Measurements from ENCODE around the gene CENPU.
"Not testable (repeated sequence)": the region's sequence is repeated elsewhere in the genome, so short reads cannot be mapped to it uniquely, and the experiment has no call there.

CENPU gene

DNA sequence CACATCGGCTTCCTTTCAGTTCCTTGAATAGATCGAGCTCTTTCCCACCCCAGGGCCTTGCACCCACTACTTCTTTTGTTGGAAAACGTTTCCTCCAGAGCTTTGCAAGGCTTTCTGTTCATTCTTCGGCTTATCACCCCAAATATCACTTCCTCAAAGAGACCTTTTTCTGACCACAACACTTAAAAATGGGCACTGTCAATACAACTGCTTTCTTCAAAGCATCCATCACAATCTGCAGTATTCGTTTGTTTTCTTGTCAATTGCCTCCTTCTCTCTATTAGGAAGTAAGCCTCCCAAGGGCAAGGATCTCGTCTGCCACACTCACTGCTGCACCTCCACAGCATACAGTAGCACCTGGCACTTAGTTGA, 17.7 kb upstream of the CENPU start:
- DNase-seq: no peak

DNA sequence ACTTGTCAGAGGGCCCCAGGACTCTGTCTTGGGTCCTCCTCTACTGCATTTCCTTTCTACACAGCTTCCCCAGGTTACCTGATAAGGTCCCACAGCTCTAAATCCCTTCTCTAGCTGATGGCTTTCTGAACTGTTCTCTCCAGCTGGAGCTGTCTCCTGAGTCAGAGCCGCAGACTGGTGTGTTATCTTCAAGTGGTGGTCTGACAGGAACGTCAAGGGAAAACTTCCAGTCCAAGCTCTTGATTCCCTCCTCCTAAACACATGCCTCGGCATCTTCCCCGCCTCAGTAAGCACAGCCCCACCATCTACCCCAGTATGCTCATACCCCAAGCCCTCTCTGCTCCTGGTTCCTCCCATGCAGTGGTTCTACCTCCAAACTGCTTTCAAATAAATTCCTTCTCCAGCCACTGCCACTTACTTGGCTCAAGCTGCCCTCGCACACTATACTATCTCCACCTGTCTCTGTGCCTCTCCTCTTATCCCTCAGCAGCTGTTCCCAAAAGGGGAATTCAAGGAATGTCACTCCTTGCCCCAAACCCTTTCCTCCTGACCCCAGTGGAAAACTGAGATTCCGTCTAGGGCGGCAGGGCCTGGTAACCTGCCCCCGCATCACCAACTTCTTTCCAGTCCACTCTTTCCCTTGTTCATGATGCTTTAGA, 17.2 kb upstream of the CENPU start:
- DNase-seq: no peak

DNA sequence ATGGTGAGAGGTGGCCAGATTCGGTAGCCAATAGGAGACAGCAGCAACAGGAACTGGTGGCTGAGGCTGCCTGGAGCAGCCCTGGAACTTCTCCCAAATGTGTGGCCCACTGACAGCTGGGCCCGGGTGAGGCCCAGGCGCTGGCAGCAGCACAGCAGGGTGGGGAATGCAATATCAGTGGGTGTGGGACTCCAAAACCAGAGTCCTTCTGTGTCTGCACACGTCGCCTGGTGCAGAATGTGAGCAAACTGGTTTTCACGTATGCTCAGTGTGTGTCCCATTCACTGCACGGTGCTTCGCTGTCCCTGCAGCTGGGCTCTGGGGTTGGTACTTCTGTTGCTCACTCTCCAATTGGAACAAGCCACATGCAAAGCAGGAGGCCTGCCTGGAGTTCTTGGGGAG, 14.4 kb upstream of the CENPU start:
- DNase-seq: peak in 1 of 2 donors; percentile 35

DNA sequence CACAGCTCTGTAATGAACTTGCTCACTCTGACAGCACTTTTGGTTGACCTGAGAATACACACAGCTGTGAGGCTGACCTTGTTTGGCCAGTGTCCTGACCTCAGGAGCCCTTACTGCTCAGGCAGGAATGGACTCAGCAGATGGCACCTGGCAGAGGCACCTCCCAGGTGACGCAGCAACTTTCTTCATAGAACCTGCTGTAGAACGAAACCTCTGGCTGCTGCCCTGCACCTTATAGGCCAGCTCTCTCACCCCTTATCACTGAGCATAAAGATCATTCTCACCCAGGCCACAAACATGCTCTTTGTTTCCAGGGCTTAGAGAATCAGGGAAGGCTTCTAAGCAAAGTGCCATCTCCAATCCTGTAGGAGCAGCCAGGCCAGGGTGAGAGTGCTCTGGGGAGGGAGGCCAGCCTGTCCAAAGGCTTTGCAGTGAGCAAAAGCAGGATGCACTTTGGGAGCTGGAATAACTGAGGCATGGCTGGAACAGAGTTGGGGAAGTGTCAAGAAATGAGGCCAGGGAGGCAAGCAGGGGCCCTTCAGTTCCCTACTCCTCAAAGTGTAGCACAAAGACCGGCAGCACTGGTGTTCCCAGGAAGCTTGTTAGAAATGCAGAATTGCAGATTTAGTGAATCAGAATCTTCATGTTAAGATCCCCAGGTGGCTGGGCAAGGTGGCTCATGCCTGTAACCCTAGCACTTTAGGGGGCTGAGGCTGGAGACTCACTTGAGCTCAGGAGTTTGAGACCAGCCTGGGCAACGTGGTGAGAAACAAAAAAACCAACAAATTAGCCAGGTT, 13.3 kb upstream of the CENPU start:
- no peak for DNase-seq

DNA sequence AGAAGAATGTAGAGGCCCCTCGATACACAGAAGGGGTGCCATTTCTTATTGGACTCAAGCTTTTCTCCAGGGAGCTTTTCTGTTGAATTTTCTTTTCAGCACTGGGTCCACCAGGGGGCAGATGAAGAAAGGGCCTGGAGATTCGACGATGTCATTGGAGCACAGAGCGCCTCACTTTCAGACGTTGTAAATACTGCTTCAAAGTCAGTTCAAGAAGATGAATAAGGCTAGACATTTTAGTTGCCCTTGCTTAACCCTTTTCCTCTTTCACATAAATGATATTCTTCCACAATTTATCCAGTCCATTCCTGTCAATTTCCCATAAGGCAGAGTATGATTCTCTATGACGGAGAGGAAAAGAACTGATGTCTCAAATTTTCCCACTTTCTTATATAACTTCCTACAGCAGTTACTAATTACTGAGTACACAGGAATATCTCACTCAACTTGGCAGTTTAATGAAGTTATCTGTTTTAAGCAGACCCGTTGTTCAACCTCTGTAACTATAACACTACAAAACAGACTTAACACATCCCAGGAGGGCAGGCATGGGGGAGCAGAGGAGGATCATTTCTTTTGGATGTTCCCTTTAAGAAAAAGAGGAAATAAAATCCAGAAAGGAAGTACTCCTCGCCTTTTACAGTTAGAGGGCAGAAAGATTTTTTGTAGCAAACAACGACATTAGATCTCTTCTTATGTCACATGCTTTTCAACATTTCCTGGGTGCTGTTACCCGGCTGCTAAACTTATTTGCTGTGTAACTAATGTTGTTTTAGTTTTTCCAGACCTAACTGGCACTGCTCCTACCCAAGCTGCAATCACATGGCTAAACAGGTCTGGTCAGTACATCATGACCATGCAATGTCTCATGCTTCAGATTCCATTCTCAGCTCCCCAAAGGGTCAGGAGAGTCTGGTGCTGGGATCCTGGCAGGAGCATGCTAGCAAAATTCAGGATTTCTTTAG, 12.2 kb upstream of the CENPU start:
- peak; percentile 68 to 87 for DNase-seq

DNA sequence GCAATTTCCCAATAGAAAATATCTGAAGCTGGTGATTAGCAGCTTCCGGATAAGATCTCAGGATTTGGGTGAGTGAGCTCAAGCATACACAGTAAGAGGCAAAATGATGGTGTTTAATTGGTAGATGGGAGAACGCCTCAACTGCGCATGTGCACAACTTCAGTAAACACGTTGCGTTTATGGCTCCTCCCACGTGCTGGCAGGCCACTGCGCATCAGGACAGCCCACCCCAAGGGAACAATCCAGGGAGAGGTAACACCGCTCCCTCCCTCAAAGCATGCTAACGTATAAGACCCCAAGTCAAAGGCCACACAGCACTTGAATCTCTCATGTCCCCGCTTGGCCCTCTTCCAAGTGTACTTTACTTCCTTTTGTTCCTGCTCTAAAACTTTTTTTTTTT, 10.3 kb upstream of the CENPU start:
- DNase-seq: no peak

DNA sequence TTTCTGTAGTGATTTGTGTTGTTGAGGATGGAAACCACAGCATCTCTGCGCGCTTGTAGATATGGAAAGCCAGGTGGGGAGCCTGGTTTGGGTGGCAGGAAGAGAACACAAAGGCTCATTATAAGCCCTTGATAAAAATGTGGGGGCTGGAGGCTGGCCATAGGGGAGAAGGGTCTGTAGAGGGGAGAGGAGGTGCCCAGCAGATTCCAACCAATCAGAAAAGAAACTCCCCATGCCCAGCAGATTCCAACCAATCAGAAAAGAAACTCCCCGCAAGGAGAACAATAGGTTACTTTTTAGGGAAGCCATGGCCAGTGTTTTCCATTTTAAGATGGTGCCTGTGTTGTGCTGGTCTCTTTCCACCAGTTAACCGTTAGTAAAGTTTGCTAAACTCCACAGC, 9.8 kb upstream of the CENPU start:
- DNase-seq: no peak

DNA sequence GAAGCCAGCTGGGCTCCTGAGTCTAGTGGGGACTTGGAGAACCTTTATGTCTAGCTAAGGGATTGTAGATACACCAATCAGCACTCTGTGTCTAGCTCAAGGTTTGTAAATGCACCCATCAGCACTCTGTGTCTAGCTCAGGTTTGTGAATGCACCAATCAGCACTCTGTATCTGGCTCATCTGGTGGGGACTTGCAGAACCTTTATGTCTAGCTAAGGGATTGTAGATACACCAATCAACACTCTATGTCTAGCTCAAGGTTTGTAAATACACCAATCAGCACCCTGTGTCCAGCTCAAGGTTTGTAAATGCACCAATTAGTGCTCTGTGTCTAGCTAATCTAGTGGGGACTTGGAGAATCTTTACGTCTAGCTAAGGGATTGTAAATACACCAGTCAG, 7.8 kb upstream of the CENPU start:
- DNase-seq: not testable (repeated sequence)

DNA sequence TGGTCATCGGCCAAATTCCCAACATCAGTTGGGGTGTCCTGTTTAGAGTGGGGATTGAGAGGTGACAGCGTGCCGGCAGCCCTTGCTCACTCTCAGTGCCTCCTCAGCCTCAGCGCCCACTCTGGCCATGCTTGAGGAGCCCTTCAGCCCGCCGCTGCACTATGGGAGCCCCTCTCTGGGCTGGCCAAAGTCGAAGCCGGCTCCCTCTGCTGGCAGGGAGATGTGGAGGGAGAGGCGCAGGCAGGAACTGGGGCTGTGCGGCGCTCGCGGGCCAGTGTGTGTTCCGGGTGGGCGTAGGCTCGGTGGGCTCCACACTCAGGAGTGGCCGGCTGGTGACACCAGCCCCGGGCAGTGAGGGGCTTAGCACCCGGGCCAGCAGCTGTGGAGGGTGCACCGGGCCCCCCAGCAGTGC, 7.1 kb upstream of the CENPU start:
- DNase-seq: no peak

DNA sequence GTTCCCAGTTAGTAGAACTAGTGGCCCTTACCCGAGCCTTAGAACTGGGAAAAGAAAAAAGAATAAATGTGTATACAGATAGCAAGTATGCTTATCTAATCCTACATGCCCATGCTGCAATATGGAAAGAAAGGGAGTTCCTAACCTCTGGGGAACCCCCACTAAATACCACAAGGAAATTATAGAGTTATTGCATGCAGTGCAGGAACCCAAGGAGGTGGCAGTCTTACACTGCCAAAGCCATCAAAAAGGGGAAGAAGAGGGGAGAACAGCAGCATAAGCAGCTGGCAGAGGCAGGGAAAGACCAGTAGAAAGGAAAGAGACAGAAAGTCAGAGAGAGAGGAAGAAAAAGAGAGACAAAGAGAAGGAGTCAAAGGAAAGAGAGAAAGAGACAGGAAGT, 5.7 kb upstream of the CENPU start:
- peak; percentile 69 to 74 for DNase-seq

DNA sequence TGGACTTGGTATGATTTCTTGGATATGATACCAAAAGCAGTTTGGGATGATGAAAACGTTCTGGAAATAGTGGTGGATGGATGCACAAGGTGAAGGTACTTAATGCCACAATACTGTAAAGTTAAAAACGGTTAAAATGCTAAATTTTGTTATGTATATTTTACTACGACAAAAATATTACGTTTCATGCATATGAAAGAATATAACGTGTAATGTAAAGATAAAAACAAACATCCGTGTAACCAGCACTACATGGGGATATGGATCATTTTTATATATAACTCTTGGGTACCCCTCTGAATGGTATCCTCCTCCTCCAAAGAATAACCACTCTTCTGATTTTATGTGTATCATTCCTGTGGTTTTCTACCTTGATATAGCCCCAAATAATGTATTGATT, 862 bp upstream of the CENPU start:
- DNase-seq: no peak

DNA sequence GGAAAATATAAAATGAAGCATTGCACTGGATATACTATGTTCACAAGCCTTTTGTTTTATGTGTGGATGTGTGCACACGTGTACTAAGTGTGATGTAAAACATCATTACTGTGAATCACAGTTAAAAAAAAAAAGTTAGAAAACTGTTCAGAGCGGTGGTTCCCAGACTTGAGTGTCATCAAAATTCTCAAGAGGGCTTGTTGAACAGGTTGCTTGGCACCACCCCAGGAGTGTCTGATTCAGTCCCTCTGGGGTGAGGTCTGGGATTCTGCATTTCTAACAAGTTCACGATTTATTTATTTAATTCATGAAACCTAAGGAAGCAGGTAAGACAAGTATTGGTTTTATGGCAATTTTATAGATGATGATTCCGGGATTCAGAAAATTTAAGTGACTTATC, 1.8 kb downstream of the CENPU start:
- DNase-seq: no peak

DNA sequence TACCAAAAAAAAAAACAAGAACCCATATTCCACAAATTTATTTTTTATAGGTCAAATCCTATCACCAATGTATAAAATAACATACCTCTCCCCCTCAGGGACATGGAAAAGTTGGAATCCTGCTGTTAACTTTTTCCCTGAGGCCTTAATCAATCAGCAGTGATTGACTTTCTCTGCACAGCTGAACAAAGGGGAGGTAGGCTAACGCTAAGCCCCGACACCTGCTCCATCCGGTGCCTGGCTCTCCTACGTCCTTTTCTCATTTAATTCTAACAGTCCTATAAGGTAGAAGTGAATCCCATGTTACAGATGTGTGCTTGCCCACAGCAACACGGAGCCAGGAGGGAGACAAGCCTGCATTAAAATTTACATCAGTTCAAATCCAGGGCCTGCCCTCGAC, 2.8 kb downstream of the CENPU start:
- DNase-seq: no peak

DNA sequence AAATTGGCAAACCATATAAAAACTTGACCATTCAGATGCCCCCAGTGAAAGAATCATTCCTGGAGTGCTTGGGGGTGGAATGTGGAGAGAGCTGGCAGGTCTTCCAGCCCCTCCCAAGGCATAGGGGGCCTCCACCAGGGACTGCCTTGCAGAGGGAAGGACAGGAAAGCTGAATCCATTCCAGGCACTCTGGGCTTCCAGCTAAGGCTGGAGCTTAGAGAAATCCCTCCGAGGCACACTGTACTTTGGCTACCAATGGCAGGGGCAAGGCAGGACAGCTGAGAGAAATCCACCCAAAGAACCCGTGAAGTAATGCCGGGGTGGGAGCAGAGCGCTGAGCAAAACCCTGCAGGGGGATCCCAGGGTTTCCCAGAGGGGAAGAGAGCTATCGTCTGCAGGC, 4.0 kb downstream of the CENPU start:
- no peak for DNase-seq

DNA sequence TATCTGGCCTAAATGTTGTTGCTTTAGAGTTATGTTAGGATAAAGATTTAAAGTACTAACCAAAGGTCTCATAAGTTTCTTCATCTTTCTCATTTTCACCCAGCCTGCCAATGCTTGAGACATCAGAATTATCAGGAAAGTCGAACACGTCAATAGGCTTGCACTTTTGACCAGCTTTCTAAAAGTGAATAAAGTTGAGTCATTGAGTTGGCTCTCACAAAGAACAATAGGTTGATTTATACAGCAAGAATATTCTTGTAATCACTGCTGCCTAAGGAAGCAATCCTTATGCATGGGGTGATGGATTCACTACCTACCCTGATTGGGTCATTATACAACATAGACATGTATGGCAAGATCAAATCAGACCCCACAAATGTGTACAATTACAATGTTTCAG, 5.0 kb downstream of the CENPU start:
- no peak for DNase-seq

DNA sequence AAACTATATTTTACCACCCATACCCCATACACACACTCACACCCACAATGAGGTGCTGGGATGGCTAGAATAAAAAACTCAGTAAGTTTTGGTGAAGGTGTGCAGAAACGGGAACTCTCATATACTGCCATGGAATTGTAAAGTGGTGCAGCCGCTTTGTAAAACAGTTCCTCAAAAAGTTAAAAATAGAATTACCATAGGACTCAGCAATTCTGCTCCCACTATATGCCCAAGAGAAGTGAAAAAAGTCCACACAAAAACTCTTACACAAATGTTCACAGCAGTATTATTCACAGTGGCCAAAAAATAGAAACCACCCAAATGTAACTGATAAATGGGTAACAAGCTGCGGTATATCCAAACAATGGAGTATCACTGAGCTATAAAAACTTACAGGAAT, 6.5 kb downstream of the CENPU start:
- DNase-seq: peak; percentile 30 to 54

DNA sequence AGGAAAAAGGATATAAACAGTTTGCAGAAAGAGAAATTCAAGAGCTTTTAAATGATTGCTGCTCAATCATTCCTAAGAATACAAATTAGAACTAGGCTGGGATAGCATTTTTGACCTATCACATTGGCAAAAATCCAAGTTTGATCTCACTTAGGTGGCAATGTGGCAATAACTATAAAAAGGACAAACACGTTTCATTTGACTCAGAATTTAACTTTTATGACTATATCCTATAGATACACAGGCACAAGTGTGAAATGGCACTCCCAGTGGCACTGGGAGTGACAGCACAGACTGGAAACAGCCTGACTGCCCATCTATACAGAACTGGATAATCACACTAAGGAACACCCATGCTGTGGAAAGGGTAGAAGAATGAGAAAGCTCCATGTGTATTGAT, 11.1 kb downstream of the CENPU start:
- DNase-seq: no peak

DNA sequence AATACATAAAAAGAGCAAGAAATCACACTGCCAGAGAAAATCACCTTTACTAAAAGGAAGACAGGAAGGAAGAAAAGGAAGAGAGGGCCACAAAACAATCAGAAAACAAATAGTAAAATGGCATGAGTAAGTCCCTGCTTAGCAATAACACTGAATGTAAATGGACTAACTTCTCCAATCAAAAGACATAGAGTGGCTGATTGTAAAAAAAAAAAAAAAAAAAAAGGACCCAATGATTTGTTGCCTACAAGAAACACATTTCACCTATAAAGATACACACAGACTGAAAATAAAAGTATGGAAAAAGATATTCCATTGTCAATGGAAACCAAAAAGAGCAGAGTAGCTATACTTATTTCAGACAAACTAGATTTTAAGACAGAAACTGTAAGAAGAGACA, 12.6 kb downstream of the CENPU start:
- no peak for DNase-seq

DNA sequence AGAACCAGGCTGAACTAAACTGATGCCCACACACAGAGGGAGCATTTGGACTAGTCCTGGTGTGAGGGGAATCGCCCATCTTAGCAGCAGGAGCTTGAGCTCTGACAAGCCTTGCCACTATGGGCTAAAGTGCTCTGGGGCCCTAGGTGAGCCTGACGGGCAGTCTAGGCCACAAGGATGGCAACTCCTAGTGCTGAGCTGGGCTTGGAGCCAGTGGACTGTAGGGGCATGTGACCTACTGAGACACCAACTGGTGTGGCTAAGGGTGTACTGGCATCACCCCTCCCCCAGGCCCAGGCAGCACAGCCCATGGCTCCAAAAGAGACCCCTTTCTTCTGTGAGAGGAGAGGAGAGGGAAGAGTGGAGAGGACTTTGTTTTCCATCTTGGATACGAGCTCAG, 14.5 kb downstream of the CENPU start:
- DNase-seq: no peak

DNA sequence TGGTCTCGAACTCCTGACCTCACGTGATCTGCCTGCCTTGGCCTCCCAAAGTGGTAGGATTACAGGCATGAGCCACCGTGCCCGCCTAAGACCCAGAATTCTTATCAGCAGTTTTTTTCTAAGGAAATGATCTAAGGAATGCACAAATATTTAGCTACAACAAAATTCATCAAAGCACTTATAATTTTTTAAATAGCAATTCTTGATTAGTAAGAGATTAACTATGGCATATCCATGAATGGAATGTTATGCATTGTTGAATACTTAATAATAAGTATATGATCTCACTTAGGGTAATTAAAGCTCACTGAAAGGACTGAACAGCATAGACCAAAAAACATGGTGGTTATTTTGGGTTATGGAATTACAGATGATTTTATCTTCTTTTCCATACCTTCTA, 18.4 kb downstream of the CENPU start:
- no peak for DNase-seq

DNA sequence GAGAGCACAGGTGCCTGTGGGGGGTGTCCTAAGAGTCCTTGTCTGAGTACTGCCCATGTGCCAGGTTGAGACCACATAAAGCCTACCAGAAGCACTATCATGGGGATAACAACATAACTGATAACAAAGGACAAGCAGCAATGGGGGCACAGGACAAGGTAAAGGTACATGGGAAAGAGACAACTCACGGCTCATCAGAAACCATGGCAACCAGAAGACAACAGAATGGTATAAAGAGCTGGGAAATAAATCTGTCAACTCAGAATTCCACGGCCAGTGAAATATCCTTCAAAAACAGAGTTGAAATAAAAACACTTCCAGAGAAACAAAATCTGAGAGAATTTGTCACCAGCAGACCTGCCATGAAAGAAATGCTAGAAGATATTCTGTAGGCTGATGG, 20.0 kb downstream of the CENPU start:
- DNase-seq: no peak

DNA sequence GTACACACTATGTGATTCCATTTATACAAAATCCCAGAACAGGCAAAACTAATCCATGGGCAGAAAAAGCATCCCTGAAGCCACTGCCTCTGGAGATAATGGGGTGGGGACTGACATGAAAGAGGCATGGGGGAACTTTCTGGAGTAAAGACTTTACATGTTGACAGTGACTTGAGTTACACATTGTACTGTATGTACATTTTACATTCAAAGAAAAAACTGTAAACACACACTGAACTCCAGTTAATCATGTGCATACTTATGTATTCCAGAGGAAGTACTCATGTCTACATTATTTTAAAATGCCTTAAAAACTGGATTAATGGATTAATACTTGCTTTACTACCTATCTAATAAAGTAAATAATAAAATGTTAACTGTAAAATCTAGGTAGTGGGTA, 21.6 kb downstream of the CENPU start:
- no peak for DNase-seq

DNA sequence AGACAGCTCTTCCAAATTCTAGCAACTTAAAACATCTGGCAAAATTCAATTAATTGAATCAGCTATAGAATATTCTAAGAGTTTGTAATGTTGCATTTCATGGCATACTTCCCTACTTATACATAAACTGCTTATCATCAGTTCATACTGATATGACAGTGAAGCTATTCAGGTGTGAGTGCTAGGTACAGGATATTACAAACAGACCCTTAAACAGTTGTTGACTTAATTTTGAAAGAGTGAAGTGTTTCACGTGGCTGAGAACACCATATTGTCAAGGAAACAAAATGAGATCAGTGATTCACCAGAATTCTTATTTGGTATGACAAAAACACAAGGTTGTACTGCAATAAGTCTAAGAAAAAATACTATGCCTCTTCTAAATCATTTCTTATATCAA, 27.4 kb downstream of the CENPU start:
- no peak for DNase-seq

DNA sequence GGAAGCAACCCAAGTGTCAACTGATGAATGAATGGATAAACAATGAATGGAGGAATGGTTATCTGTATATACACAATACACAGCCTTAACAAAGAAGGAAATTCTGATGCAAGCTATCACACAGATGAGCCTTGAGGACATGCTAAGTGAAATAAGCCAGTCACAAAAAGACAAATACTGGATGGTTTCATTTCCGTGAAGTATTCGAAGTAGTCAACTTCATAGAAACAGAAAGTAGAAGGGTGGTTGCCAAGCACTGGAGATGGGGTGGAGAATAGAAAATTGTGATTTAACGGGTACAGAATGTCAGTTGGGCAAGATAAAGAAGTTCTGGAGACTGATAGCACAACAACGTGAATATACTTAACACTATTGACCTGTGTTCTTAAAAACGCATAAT, 28.2 kb downstream of the CENPU start:
- DNase-seq: no peak

Measured in inflammatory macrophage (primary cell).